ENCODE measurements around the gene RFX8. TPM values are rescaled to one million over a fixed set of nuclear protein-coding genes. Genes with fewer than 3 reads are reported as not detected.

RFX8 gene
- total RNA-seq, 2 experiments from 2014 or later: 0.30 to 0.90 TPM

Other genes with a start within 250 kb of the RFX8 start
- gene CNOT11, start 222.2 kb downstream of the RFX8 start, total RNA-seq: 100 to 1,000 TPM in 1 of 2 experiments, 10 to 100 TPM in 1; 57.9 to 106 TPM
- gene RNF149, start 166.4 kb downstream of the RFX8 start, total RNA-seq: 10 to 100 TPM; 23.4 to 29.5 TPM
- gene CREG2, start 87.6 kb downstream of the RFX8 start, total RNA-seq: not detected
- 10 to 100 TPM; 62.3 to 70.2 TPM for gene MAP4K4, start 222.6 kb upstream of the RFX8 start, total RNA-seq